ENCODE results near the gene ODAPH. TPM values are rescaled to one million over a fixed set of nuclear protein-coding genes. Genes with fewer than 3 reads are reported as not detected.
A peak's percentile ranks its signal among the peaks of the same experiment; 100 is the strongest.
"Not testable (repeated sequence)": the region's sequence is repeated elsewhere in the genome, so short reads cannot be mapped to it uniquely, and the experiment has no call there.

The ODAPH gene
- total and polyA plus RNA-seq, 12 donors, result 0.06 to 0.37 TPM; not detected in 10

DNA sequence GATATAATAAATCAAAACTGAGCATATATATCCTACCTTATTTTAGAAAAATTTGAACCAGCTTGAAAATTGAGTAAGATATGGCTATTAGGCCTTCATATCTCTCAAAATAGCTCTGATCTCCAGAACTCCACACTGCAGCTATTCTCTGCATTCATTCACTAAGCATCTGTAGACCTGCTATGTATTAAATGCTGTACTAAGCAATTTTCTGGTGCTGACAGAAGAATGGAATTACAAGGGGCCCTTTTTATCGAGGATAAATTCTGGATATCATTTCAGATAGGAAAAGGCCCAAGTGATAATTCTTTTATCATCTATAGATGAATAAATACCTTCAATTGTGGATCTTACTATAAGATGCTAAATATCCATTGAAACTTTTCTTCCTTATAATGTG lies 39.7 kb upstream of the ODAPH start:
- intact Hi-C loops (cut with DNase I), result loop anchor here in 2 of 10 donors (10.0 kb wide), 2 partner anchors 209 to 581 kb away; partner anchors contain the start of genes PARM1 (in 1 of the 2) and USO1 (in 1 of the 2)
- no peak for DNase-seq
- 65 to 79% methylated on average over 1 of the region's 1 CpG for WGBS, 2 donors
- Histone ChIP-seq H3K36me3 (peaks cover 0 to 41% (median 12%) of the 10 kb centered on the region in 9 donors), H3K4me1 (peaks cover 0 to 42% (median 36%) of the 10 kb centered on the region in 9 donors), H3K9me3 (no peaks in the 10 kb centered on the region), H3K27ac (peak overlapping the region in 1 of 10 donors; percentile 97), H3K27me3 (no peaks in the 10 kb centered on the region), H3K4me3 (no peak overlapping the region)
- ATAC-seq, result no peak
- TF ChIP-seq, protein P1, sequence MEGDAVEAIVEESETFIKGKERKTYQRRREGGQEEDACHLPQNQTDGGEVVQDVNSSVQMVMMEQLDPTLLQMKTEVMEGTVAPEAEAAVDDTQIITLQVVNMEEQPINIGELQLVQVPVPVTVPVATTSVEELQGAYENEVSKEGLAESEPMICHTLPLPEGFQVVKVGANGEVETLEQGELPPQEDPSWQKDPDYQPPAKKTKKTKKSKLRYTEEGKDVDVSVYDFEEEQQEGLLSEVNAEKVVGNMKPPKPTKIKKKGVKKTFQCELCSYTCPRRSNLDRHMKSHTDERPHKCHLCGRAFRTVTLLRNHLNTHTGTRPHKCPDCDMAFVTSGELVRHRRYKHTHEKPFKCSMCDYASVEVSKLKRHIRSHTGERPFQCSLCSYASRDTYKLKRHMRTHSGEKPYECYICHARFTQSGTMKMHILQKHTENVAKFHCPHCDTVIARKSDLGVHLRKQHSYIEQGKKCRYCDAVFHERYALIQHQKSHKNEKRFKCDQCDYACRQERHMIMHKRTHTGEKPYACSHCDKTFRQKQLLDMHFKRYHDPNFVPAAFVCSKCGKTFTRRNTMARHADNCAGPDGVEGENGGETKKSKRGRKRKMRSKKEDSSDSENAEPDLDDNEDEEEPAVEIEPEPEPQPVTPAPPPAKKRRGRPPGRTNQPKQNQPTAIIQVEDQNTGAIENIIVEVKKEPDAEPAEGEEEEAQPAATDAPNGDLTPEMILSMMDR (IDR thresholded peaks at IDR 0.05), result no peak

GRCh38 chr4:75519452-75519851 lies 36.4 kb upstream of the ODAPH start:
- not testable (repeated sequence) for H3K4me3 ChIP-seq, H3K27me3 ChIP-seq, ATAC-seq, DNase-seq, H3K9me3 ChIP-seq, H3K27ac ChIP-seq
- WGBS, 2 donors, result 86 to 93% methylated on average over 3 to 4 of the region's 7 CpGs
- peaks cover 0 to 70% (median 24%) of the 10 kb centered on the region in 9 donors for H3K36me3 ChIP-seq
- peaks cover 0 to 17% (median 15%) of the 10 kb centered on the region in 9 donors for H3K4me1 ChIP-seq
- intact Hi-C loops (cut with DNase I), result loop anchor here in 2 of 10 donors (10.0 kb wide), 2 partner anchors 205 to 585 kb away; partner anchors contain the start of genes PARM1 (in 1 of the 2) and USO1 (in 1 of the 2)

GRCh38 chr4:75525086-75525485 lies 30.8 kb upstream of the ODAPH start:
- no peak overlapping the region for H3K27ac ChIP-seq
- H3K36me3 ChIP-seq, result peaks cover 0 to 94% (median 27%) of the 10 kb centered on the region in 9 donors
- intact Hi-C loops (cut with DNase I), result no loop called here
- DNase-seq, result no peak
- H3K27me3 ChIP-seq, result no peaks in the 10 kb centered on the region
- no peaks in the 10 kb centered on the region for H3K9me3 ChIP-seq
- TF ChIP-seq, protein P1 (IDR thresholded peaks at IDR 0.05), result no peak
- WGBS, 2 donors, result 97 to 100% methylated on average over 1 of the region's 1 CpG
- H3K4me3 ChIP-seq, result no peak overlapping the region
- no peaks in the 10 kb centered on the region for H3K4me1 ChIP-seq
- ATAC-seq, result no peak

DNA sequence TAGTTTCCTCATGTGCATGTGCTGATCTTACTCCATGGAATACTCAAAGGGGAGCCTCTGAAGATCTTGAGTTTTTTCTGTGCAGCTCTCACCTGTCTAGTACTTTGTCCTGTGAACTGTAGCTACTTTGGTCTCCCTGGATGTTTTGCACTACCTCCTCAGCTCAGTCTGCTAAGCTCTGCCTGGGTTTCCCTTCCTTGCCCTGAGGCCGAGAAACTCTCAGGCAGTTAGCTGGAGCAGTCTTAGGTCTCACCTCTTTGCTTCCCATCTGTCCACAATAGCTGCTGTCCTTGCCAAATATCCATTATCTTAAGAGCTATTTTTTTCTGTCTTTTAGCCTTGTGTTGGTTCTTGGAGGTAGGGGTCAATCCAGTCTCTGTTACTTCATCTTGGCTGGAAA lies 30.0 kb upstream of the ODAPH start:
- Histone ChIP-seq H3K27me3 (no peaks in the 10 kb centered on the region), H3K4me3 (no peak overlapping the region), H3K9me3 (no peaks in the 10 kb centered on the region), H3K27ac (no peak overlapping the region), H3K36me3 (peaks cover 0 to 100% (median 27%) of the 10 kb centered on the region in 9 donors), H3K4me1 (peaks cover 0 to 2% (median 0%) of the 10 kb centered on the region in 9 donors)
- WGBS, 2 donors, result 96 to 98% methylated on average over 1 of the region's 1 CpG
- TF ChIP-seq, protein P1 (IDR thresholded peaks at IDR 0.05), result no peak
- intact Hi-C loops (cut with DNase I), result no loop called here
- ATAC-seq (no peak), DNase-seq (no peak)

- ATAC-seq, result no peak
- H3K36me3 ChIP-seq, result peaks cover 0 to 99% (median 23%) of the 10 kb centered on the region in 9 donors
These were observed 28.4 kb upstream of the ODAPH start for GRCh38 chr4:75527482-75527881.

More at GRCh38 chr4:75527482-75527881, 28.4 kb upstream of the ODAPH start:
- intact Hi-C loops (cut with DNase I), result no loop called here
- H3K27ac ChIP-seq, result no peak overlapping the region
- peaks cover 0 to 7% (median 0%) of the 10 kb centered on the region in 11 donors for H3K9me3 ChIP-seq
- no peaks in the 10 kb centered on the region for H3K27me3 ChIP-seq
- peaks cover 0 to 5% (median 0%) of the 10 kb centered on the region in 9 donors for H3K4me1 ChIP-seq
- TF ChIP-seq, protein P1 (IDR thresholded peaks at IDR 0.05), result no peak
- no peak overlapping the region for H3K4me3 ChIP-seq
- DNase-seq, result no peak

All from heart right ventricle (tissue), 16 donors.